GM18526 (cell line): ENCODE results near the gene DNASE1L3.

ENCODE experiments used
- POLR2A ChIP-seq: IDR thresholded peaks from 3 replicates; pipeline ENCODE4 v1.6.1; 2011; ENCODE audit not compliant: insufficient read length; ENCODE audit errors: extremely low read depth

The DNASE1L3 gene

DNA sequence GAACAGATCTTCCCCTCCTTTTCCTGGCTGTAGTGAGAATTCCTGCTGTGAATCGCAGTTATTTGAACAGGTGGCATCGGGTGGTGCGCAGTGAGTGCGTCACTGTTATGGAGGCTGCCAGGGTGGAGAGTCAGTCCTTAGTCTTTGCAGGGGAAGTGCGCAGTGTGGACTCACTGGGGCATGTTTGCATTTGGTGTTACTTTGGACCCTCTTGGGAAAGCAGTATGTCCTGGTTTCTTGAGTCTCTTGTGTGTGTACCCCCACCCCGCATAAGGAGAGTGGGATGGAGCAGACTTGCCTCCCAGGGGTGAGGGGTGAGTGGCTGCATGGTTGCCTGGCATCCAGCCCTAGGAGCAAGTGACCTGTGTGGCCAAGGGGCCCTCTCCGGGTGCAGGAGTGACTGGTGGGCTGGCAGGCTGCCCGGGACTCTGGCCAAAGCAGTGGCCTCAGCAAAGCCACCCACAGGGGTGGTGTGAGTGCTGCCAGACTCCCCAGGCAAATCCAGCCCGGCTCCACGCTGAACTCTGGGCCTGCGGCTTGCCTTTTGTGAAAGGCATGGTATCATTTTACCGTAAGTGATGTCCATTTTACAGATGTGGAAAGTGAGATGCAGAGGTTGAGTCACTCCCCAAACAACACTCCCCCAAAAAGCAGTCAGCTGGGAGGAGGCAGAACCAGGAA is 46.4 kb downstream of the DNASE1L3 start:
- TF ChIP-seq POLR2A, result no peak

- no peak for TF ChIP-seq POLR2A
These were observed 47.5 kb downstream of the DNASE1L3 start for GRCh38 chr3:58163234-58163633.

DNA sequence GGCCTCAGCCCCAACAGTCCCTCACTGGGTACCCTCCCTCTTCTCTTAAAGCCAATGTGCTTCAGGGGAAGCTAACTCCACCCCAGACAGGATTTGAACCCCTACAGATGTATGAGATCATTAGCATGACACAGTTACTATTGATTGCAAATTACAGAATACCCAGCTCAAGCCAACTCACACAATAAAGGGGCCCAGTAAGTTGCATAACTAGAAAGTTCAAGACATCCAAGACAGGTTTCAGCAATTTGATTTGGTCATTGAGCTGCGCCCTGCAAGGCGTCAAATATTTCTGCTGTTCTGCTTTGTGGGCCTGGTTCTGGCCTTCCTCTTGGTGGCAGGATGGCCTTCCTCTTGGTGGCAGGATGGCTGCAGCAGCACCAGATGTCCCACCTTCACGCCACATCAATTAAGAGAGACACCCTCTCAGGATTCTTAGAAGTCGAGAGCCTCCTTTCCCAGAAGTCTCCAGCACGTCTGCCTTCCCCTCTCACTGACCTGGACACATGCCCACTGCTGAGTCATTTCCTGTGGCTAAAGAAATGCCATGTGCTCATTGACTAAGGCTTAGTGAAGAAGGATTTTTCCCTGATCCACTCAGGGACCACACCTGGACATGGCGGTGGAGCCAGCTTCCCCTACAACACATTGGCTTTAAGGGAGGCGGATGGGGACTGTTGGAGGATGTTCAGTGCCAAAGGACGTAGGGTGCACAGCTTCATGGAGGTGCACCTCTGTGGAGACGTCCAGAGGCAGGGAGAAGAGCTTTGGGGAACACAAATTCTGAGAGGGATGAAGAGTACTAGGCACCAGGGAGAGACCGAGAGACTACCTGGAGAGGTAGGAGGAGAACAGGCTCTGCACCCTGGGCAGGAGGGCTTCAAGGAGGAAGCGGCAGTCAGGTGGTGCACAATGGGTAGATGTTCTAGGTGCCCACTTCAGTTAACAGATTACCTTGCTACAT is 49.1 kb downstream of the DNASE1L3 start:
- no peak for TF ChIP-seq POLR2A

DNA sequence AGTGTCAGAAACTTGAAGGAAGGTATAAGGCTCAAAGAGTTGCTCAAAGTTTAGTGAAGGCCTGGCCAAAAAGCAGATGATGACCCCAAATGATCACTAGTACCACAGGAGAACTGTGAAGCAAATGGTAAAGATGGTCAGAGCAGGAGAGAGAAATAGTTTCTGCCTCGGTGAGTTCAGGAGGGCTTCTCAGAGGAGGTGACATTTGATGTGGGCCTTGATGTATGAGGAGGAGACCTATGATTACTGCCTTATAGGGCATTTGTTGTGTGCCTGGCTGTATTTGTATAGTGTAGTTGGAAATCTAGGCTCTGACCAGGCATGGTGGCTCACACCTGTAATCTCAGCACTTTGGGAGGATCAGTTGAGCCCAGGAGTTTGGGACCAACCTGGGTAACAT is 50.4 kb downstream of the DNASE1L3 start:
- TF ChIP-seq POLR2A, result no peak

GRCh38 chr3:58158442-58159153 is 52.2 kb downstream of the DNASE1L3 start:
- TF ChIP-seq POLR2A, result no peak

DNA sequence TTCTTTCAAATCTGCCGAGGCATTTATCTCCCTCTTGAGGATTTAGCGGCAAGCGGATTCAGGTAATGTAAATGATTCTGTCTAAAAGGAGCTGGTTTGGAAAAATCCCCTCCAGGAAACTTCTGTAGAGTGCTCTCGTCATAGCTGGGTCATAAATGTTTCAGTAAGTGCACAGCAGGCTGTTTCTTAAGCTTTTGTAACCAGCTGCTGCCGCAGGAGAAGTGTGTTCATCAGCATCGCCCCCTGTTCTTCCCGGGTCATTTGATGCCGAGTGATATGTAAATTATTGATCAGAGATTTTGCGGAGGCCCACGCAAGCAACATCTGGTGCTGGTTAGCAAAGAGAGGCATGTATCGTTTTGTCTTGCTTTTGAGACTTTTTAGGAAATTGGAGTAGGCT is 53.1 kb downstream of the DNASE1L3 start:
- no peak for TF ChIP-seq POLR2A

GRCh38 chr3:58155838-58156237 is 54.9 kb downstream of the DNASE1L3 start:
- TF ChIP-seq POLR2A, result no peak

- TF ChIP-seq POLR2A, result no peak
These were observed 55.9 kb downstream of the DNASE1L3 start for GRCh38 chr3:58154626-58155449.

DNA sequence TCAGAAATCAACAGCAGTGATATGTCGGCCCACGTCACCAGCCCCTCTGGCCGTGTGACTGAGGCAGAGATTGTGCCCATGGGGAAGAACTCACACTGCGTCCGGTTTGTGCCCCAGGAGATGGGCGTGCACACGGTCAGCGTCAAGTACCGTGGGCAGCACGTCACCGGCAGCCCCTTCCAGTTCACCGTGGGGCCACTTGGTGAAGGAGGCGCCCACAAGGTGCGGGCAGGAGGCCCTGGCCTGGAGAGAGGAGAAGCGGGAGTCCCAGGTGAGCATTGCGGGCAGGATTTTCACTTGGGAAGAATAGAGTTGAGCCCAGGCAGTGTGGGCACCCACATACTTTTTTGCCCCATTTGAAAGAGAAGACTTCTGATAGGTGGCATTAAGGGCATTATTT is 57.4 kb downstream of the DNASE1L3 start:
- no peak for TF ChIP-seq POLR2A

DNA sequence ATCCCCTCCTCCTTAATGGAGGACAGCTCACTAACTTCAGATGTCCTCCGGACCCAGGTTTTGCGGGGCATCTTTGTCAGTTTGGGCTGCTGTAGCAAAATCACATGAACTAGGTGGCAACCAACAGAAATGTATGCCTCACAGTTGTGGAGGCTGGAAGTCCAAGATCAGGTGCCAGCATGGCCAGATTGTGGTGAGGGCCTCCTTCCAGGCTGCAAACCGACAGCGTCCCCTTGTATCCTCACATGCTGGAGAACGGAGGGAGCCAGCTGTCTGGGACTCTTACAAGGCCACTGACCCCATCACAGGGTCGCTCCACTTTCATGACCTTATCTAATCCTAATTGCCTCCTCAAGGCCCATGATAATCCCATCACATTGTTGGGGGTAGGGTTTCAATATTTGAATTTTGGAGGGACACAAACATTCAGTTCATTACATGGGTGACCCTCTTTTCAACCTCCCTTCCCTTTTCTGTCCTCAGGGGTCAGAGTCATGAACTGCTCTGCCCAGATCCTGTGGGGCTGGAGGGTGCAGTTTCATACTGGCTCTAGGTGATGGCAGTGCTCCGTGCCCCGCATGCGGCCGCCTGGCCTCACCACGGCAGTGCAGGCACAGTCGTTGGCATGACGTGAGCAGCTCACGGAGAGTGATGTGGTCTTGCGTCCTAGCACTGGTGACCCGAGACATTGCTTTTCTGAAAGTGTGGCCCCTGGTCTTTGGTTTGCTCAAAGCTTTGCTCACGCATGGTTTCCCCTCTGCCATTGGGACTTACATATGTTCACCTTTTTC is 58.4 kb downstream of the DNASE1L3 start:
- TF ChIP-seq POLR2A, result no peak

DNA sequence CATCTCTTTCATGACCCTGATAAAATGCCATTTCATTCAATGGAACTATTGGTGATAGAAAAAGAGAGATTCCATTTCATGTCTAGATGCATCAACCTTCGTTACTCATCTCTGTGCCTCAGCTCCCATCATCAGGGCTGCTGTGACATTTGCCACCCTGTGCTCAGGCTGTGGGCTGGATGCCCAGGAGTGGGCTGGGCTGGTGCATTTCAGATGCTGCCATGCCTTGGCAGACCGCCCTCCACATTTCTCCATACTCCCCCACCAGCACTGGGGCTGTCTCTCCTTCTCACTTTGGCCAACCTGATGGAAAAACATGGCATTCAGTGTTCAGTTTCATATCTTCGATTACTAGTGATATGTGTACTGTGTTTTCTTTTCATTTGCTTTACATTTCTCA is 59.1 kb downstream of the DNASE1L3 start:
- no peak for TF ChIP-seq POLR2A

GRCh38 chr3:58150810-58151199 is 60.0 kb downstream of the DNASE1L3 start:
- TF ChIP-seq POLR2A, result no peak

DNA sequence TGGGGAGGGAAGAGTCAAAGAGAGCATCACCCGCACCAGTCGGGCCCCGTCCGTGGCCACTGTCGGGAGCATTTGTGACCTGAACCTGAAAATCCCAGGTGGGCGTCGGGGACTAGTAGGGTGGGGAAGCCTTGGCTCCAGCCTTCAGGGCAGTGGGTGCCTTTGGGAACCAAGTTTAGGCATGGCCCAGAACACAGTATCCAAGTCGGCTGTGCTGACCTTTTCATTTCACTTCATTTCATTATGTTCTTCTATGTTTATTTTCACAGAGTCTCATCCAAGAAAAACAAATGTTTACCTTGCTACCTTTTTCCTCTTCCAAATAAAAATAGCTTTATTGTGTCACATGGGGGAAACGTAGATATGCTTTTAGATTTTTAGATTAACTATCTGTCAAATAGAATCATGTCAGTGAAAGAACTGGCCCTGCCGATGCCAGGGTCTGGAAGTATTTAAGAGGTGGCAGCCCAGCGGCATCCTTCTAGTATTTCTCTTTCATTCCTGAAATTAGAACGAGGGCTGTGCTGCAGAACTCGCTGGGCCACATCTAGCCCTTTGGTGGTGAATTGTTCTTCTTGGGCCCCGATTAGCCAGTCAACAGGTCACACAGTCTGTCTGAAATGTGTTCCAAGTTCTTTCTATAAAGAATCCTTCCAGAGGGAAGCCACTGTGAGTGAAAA is 60.5 kb downstream of the DNASE1L3 start:
- no peak for TF ChIP-seq POLR2A
